Left lobe of liver (tissue), 2 donors: Measurements from ENCODE around the gene RPL10A. TPM values are rescaled to one million over a fixed set of nuclear protein-coding genes. Genes with fewer than 3 reads are reported as not detected.

Source experiments
- ATAC-seq: fragments of 200-7000 bp; cut with Tn5 transposase; one replicate; pipeline ENCODE4 v1.9.1; 2020; ENCODE audit warnings: mild to moderate bottlenecking, moderate library complexity
- DNase-seq: peaks from one replicate; pipeline ENCODE4 v3.0.0-alpha.2; 2020; ENCODE audit warnings: low spot score
- total RNA-seq: library from RNA; stranded (reverse); gene quantifications from one replicate; pipeline ENCODE4 v1.2.1, GENCODE V29; 2021
- donor health status: DM: no; HTN: no; CAD: no; lungs with moderate emphysema.
- donor health status: DM: no; HTN: yes; CAD: no.

Gene RPL10A
- total RNA-seq, 1 donor from 2014 or later, result 411 TPM

DNA sequence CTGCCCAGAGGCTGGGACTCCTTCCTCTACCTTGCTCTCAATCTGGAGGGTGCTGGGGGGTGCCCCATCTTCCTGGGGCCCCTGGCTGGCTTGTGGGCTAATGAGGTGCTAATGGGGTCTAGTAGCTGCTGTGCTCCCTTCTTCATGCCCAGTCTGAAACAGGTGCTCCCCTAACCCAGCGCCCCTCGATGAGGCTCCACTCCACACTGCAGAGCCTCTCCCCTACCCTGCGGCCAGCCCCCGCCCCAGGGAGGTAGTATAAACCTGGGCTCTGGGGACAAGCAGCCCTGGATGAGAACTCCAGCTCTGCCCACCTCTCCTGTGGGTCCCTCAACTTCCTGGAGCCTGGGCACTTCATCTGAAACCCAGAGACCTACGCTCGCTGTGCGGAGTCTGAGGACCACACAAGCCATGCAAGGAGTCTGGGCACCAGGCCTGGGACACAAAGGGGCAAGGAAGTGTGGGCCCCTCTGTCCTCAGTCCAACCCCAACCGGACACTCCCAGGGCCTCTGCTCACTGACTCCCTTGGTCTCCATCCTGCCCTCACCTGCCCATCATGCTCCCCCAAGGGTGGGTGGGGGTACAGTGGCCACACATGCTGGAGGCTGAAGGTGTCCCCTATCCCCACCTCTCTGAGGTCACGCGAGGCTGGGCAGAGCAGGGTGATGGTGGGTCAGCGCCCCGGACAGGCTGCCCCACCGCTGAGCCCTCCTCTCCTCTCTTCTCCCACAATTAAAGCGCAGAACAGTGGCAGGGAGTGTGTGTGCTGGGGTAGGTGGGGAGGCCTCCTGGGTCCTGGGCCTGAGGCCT lies 6.1 kb downstream of the RPL10A start:
- ATAC-seq (peak; percentile 3), DNase-seq (no peak)

DNA sequence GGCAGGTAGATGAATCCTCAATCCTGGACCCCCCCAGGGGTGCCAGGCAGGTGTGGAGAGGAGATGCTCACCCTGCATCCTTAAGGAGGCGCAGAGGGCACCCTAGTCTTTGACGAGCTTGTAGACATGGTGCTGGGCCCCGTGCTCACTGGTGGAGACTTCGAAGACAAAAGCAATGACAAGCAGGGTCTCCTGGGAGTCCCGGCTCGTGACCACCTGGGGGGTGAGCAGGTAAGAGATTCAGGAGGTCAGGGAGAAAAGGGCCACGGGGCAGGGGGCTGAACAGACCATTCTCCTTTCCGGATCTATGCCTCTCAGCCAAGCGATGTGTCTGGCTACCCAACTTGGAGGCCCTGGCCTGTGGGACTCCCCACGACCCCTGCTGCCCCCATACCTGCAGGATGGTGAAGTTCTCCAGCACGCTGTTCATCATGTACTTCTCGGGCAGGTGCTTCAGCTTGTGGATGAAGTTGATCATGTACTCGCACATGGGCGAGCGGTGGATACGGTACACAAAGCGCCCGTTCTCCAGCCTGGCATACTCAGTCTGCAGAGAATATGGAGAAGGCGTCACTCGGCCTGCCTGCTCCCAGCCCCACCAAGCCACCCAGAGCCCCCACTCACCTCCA lies 6.9 kb downstream of the RPL10A start:
- DNase-seq, result no peak
- ATAC-seq, result no peak

DNA sequence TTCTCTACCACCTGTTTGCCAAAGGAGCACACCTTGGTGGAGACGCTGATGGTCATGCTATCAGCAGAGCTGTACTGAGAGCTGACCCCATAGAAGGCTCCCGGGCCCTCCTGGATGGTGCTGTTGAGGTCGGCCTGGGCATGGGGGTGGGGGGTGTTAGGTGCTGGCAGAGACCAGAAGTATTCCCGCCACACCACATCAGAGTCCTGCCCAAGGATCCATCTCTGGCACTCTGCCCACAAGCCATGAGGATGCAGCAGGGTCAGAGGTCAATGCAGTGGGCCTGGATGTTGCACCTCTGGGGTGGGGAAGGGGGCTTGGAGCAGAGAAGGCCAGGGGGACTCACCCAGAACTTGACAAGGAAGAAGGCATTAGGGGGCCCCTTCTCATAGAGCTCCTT lies 7.4 kb downstream of the RPL10A start:
- DNase-seq (no peak), ATAC-seq (no peak)

DNA sequence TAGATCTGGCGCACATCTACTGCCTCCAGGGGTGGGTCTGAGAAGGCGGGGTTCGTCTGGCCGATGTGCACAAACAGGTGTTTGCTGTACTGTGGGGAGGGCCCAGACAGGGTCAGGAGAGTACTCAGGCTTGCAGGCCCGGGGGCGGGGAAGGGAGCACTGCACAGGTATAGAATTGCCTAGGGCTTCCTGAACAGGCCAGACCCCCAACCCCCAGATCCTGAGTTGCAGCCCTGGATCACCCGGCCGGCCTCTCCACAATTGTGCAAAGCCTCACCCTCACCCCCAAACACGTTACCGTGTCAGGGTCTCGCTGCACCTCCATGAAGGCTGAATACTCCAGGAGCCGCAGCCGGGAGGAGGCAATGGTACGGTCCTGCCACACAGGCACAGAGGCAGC lies 7.8 kb downstream of the RPL10A start:
- ATAC-seq (no peak), DNase-seq (no peak)

DNA sequence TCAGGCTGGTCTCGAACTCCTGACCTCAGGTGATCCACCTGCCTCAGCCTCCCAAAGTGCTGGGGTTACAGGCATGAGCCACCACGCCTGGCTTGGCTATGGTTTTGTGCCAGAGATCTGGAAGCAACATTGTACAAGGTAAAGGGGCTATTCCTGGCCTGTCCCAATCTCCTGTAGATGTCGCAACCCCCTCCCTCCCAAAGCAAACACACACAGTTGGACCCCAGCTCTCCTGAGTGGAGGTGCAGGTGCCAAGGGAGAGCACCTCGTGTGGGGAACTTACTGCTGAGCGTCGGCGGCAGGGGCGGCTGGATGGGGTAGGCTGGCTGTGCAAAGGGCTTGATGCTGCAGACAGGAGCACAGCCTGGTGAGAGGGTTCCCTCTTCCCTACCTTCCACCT lies 8.8 kb downstream of the RPL10A start:
- no peak for DNase-seq

DNA sequence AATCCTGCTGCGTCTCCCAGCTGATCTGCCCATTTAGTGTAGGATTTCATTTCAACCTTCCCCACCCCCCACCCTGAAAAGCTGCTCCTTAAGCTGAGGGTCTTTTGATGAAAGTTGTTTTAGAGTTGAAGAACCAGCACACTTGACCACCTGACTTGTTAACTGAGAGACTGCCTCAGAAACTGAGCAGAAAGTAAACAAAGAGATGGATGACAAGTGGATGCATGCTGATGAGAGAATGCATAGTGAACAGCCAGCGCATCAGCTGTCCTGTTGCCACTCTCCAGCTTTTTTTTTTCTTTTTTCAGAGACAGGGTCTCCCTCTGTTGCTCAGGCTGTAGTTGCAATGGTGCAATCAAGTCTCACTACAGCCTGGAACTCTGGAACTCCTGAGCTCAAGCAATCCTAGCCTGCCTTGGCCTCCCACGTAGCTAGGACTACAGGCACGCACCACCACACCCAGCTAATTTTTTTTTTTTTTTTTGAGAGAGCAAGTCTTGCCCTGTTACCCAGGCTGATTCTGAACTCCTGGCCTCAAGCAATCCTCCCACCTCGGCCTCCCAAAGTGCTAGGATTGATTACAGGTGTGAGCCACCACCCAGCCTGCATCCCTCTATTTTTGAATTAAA lies 9.5 kb downstream of the RPL10A start:
- ATAC-seq, result no peak

More for the DNA sequence above, 8.8 kb downstream of the RPL10A start:
- ATAC-seq, result no peak

DNA sequence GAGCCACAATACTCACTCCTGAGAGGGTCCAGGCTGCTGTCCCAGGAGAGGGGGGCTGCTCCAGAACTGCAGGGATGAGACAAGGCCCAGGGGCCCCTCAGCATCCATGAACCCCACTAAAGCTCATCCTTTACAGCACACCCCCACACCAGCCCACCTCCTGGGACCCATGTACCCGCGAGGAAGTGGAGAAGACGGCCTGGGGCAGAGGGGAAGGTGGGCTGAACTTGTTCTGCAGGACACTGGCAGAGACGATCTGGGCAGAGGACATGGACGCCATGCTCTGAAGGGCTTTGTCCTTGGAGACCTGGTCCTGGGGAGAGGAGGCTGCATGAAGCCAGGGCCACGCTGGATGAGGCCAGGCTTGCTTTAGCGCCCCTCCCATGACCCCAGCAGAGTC lies 10.1 kb downstream of the RPL10A start:
- no peak for DNase-seq

More for the DNA sequence above, 9.5 kb downstream of the RPL10A start:
- no peak for DNase-seq

DNA sequence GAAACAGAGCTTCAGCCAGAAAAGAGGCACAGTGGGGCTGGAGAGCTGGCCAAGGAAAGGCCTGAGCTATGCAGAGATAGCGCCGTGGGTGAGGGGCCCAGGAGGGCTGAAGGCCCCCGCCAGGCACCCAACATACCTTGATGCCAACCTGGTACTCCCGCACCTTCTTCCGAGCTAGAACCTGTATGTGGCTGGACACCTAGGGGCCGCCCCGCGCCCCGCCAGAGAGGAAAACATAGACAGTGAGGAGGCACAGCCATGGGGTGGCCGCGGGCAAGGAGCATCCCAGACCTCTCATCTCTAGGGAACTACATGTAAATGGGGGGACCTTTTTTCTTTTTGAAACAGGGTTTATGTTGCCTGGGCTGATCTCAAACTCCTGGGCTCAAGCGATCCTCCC lies 12.0 kb downstream of the RPL10A start:
- ATAC-seq, result no peak
- no peak for DNase-seq

More for the DNA sequence above, 10.1 kb downstream of the RPL10A start:
- ATAC-seq, result no peak

DNA sequence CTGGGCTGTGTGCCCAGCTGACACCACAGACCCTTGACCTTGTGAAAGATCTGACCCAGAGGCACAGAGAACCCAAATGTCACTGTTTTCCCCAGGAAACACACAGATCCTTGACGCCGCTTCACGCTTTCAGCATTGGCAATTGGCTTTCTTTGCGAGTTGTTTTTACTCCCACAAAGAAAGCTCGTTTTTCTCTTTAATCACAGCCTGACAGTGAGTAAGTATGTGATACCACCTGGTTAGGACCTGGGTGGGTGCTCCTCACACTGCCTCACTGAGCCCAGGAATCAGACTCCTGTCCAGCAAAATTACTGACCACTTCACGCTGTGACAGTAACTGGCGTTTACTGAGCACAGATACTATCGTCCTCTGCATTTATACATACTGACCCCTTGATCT lies 13.0 kb downstream of the RPL10A start:
- no peak for DNase-seq
- ATAC-seq, result peak; percentile 27

DNA sequence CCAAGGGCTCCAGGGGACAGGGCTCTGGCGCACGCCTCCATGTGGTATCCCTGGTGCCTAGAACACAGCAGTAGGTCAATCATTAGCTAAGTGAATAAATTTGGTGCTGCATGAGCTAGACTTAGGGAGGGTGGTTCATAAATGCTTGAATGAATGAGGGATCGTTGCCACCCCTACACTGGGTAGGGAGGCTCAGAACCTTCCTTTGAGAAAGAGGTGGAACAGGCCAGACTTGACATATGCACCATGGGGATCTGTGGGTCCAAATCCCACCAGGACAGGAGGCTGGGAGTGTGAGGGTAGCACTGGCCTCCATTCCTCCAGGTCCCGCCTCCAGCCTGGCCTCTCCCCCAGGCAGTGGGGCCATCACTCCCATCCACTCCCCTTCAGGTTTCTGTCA lies 14.9 kb downstream of the RPL10A start:
- ATAC-seq, result no peak
- no peak for DNase-seq

DNA sequence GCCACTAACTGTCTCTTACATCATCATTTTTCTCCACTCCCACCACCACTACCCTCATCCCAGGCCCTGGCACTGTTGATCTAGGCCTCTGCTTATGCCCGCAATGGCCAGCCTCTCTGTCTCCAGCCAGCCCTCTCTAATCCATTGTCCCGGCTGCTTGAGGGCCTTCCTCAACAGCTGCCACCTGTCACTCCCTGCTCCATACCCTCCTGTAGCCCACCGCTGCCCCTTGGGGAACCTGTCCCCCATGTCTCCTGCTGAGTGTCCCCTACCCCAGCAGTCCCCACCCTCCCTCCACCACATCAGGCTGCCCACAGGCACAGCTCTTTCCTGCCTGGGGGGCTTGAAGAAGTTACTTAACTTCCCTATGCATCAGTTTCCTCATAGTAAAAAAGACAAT lies 15.3 kb downstream of the RPL10A start:
- no peak for DNase-seq
- no peak for ATAC-seq

DNA sequence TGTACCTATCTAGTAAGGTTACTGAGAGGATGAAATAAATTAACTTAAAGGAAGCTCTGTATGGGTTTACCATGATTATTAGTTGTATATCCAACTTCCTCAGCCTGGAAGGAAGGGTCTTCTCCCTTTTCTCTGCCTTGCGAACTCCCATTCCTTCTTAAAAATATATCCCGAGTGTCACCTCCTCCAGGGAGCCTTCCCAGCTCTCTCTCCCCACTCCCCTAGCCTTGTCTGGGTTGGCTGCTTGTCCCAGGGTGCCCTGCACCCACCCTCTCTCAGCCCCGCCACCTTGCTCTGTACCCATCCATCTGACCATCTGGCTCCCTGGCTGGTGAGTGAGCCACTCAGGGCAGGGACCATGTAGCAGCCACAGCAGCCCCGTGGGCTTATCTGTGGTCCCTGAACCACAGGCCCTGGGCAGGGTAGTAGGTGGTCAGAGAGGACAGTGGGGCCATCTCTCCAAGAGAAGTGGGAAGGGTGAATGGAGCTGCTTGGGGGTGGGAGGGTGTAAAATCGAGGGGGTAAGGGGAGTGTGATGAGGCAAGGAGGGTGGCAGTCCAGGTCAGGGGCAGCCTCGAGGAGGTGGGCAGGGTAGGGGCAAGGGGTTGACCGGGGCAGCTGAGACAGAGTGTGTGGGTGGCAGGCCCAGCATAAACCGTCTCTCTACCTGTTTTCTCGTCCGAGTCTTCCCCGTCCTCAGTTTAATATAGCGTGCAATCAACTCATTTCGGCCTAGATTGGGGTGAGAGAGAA lies 15.9 kb downstream of the RPL10A start:
- no peak for ATAC-seq
- DNase-seq, result no peak

DNA sequence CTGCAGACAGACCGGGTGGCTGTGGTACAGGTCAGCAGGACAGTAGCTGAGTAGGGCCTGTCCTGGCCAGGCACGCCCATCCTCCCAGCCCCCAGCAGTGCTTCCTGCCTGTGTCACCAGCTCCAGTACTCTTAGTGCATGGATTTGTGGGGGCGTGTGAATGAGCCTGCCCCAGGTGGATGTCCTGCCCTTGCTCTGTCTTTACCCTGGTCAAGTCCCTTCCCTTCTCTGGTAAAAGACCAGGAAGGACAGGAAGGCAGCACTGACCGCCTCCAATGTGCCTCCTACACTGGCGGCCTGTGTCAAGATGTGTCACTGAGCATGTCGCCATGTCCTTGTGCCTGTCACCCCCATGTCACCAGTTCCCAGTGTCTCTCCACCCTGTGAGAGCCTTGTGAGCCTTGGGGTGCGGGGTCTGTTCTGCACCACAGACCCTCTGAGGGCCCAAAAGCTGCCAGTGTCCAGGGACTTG lies 16.8 kb downstream of the RPL10A start:
- no peak for ATAC-seq
- DNase-seq, result no peak

DNA sequence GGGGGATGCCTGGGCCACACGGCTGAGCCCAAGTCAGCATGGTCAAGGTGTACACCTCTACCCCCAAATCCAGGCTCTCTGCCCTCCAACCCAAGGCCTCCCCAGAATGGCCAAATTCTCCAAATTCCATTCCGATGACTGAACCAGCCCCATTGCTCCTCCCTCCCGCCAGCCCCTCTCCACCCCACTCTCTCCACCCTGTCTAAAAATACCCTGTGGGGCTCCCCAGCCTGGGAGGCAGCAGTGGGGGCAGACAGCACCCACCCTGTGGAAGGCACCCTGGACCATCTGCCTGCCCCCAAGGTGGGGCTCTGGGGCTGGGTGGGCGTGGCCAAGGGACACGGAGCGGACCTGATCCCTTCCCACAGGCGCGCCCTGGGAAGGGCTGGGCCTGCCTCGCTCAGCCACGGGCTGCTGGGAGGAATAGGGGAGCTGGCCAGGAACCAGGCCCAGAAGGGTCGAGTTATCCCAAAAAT lies 17.2 kb downstream of the RPL10A start:
- ATAC-seq (peak; percentile 6), DNase-seq (no peak)

DNA sequence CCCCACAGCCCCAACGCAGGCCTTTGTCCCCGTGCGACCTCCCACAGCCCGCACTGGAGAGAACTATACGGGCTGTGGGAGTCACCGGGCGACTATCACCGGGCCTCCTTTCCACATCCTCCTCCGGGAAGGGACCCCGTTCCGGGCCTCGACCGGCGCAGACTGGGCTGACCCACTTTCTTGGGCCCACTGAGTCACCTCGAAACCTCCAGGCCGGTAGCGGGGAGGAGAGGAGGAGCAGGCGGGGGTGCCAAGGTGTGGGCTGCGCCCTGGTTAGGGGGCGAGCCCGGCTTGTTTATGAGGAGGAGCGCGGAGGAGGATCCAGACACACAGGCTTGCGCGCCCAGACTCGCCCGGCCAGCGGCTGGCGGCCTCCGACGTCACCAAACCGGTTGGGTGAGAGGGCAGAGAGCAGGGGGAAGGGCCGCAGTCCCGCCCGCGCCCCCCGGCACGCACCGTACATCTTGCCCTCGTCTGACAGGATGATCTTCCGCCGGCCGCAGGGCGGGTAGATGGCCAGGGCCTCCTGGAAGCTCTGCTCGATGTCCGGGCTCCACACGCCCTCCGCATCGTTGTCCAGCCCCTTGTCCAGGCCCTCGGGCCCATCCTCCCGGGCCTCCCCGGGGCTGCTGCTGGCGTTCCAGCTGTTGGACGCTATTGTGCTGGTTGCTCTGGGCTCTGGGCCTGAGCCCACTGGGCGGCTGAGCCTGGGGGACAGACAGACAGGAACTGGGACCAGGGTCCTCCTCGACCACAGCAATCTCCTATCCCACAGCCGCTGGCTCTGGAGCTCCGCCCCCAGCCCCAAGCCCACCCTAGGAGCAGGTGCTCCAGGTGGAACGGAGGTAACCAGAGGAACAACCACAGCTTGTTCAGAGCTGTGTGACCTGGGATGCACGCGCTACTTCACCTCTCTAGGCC lies 18.1 kb downstream of the RPL10A start:
- ATAC-seq, result no peak
- DNase-seq, result no peak

DNA sequence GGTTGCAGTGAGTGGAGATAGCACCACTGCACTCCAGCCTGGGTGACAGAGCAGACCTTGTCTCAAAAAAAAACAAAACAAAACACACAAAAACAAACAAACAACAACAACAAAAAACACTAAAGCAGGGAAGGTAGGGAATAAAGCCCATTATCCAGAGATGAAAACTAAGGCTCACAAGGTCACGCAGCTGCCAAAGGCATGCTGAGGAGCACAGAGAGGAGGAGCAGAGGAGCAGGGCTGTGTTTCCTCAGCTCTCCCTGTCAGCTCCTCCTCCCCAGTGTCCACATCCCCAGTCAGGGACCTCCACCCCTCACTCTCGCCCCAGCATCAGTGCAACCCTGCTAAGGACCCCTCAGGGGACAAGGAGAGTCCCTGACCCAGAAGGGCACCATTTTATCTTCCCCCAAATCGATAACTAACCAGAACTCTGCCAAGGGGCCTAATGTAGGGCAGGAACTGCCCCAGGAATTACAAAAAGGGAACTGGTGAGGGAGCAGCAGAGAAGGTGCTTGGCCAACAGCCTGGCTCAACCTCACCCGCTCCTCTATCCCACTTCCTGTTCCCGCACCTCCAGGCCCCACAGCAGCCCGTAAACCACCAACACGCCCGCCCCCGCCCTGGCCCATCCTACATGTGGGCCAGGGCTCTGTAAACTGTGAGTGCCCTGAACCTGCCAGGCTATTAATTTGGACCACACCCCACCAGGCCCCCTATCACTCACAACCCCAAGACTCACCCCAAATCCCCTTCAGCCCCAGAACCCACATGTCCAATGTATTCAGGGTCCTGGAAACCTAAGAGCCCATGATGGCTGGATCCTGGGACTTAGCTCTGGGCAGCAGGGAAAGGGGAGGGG lies 19.7 kb downstream of the RPL10A start:
- ATAC-seq (peak; percentile 11), DNase-seq (no peak)

DNA sequence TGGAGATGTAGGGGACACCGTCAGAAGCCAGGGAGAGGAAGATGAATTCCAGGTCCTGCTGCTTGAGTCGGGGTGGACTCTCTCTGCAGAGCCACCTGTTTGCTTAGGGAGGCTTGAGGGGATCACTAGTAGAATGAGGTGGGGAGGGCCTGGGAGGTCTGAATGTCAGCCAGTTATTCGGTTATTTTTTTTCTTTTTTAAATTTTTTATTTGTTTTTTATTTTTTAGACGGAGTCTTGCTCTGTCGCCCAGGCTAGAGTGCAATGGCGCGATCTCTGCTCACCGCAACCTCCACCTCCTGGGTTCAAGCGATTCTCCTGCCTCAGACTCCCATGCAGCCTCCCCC lies 20.3 kb downstream of the RPL10A start:
- ATAC-seq, result no peak
- no peak for DNase-seq

DNA sequence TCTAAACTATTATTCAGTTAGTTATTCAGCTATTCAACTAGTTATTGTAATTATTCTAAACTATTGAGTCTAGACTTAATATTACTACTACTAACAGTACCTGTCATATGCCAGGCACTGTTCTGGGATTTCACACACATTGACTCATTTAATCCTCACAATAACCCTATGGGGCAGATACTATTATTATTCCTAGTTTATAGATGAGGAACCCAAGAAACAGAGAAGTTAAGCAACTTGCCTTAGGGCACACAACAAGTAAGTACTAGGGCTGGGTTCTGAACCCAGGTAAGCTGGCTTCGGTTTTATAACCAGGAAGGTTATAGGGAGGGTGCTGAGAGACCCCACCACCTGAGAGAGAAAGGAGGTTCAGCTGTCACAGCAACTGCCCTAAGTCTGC lies 20.9 kb downstream of the RPL10A start:
- DNase-seq, result no peak
- no peak for ATAC-seq
